ENCODE data around the gene CREB5. TPM values are rescaled to one million over a fixed set of nuclear protein-coding genes. Genes with fewer than 3 reads are reported as not detected.

The CREB5 gene
- total and polyA plus RNA-seq, 5 donors = 4.0 to 20.4 (median 9.9) TPM

DNA sequence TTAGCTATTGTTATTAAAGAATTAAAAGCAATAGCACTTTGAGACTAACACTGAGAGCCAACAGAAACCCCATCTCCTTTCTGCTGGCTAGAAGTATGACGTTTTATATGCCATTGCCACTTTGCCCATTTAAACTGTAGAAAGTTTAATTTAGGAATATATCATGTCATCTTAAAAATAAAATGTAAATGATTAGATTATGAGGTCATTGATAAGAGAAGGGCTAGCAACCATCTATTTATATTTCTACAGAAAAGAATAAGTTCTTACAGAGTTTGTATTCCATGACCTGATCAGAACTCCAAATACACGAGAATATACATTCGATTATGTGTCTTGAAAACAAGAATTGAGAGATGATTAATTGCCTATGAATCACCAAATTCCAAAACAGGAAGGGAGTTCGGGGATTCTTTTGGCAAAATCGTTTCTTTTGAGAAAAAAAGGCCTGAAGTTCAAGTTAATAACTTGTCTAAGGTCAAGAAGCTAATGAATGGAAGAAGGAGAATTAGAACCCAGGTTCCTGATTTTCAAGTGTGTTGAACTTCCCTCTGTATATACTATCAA lies 318.9 kb downstream of the CREB5 start:
- no peak for ATAC-seq
- WGBS = 65% methylated on average over 5 of the region's 5 CpGs
- Histone ChIP-seq H3K4me3 (ENCODE audit: low read length) (no peak overlapping the region), H3K9me3 (ENCODE audit: control insufficient read depth, low read length) (no peaks in the 10 kb centered on the region), H3K4me1 (ENCODE audit: control insufficient read depth, insufficient read depth, low read length) (peaks cover 6% of the 10 kb centered on the region), H3K27ac (ENCODE audit: low read length) (no peak overlapping the region), H3K27me3 (ENCODE audit: control insufficient read depth, insufficient read depth) (no peaks in the 10 kb centered on the region)
- intact Hi-C loops (cut with DNase I) = no loop called here
- no peak for DNase-seq

DNA sequence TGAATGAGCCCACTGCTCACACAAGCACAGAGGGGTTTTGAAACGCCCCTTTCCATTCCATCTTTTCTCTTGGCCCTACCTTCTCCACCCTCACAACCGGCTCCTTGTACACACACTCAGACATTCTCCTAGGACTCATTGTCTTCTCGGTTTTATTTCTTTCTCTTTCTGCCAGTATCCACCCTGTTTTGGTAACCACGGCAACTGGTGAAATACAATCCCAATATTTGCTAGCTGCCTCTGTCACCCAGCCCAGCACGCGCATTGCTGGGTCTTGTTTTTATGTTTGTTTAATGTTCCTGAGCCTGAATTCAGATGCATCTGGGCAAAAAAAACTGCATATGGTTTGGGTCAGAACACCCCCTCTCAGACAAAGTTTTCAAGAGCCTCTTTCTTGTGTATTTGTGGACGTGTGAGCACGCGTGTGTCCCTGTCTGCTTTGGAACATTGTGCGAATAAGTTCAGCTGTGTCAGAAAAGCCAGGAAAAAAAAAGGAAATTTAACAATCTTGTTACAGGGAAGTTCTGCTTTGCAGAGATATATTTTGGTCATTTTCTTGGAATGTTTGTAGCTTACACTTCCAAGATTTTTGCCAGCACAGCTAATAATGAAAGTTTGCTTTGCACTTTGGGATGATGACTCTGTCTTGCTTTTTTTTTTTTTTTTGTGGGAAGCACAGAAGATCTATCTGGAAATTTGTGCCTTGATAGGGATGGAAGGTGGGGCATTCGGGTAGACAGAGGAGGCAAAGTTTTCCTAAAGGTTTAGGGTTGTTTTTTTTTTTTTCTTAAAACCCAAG lies 320.0 kb downstream of the CREB5 start:
- H3K4me3 ChIP-seq (ENCODE audit: low read length) = no peak overlapping the region
- DNase-seq = peak; percentile 22 to 72 (median 65)
- peak; percentile 70 to 85 for ATAC-seq
- H3K9me3 ChIP-seq (ENCODE audit: control insufficient read depth, low read length) = no peaks in the 10 kb centered on the region
- no peaks in the 10 kb centered on the region for H3K27me3 ChIP-seq (ENCODE audit: control insufficient read depth, insufficient read depth)
- intact Hi-C loops (cut with DNase I) = no loop called here
- H3K27ac ChIP-seq (ENCODE audit: low read length) = peak overlapping the region; percentile 37
- H3K4me1 ChIP-seq (ENCODE audit: control insufficient read depth, insufficient read depth, low read length) = peaks cover 6% of the 10 kb centered on the region
- 53% methylated on average over 11 of the region's 11 CpGs for WGBS

DNA sequence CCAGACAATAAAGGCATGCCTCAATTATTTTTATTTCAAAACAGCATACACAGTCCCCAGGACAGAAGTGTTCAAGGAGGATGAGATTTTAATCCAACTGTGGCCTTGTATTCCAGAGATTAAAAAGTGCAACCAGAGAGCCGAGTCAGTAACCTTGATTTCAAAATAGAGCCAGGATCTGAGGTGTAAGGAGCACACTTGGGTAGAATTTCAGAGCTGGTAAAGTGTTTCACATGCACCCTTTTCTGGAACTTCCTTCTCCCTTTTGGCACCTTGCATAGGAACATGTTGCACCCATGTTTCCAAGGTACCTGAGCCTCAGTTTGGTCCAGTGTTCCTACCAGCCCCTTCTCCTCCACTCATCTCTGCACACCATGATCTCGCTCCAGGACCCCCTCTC lies 320.7 kb downstream of the CREB5 start:
- intact Hi-C loops (cut with DNase I) = no loop called here
- Histone ChIP-seq H3K4me3 (ENCODE audit: low read length) (no peak overlapping the region), H3K4me1 (ENCODE audit: control insufficient read depth, insufficient read depth, low read length) (peaks cover 6% of the 10 kb centered on the region), H3K27me3 (ENCODE audit: control insufficient read depth, insufficient read depth) (no peaks in the 10 kb centered on the region), H3K27ac (ENCODE audit: low read length) (peak overlapping the region; percentile 52), H3K9me3 (ENCODE audit: control insufficient read depth, low read length) (no peaks in the 10 kb centered on the region)
- WGBS = 79% methylated on average over 2 of the region's 2 CpGs
- ATAC-seq = no peak
- no peak for DNase-seq

DNA sequence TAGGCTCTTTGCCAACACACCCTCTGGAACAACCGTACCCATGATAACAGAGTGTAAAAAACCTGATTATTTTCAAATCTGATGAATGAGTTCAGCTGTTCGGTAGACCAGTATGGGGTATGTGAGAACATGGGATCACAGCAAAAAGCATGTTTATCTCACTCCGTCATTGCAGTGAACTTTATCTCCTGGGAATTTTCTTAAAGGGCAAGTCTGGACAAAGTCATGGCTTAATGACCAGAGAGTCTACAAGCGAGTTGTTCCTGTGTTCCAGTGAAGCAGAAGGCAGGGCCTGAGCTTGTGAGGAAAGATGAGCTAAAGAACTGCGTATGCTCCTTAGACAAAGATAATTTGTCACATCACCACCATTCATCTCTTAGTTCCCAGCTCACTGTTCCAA lies 326.1 kb downstream of the CREB5 start:
- 44% methylated on average over 5 of the region's 5 CpGs for WGBS
- H3K27ac ChIP-seq (ENCODE audit: low read length) = no peak overlapping the region
- ATAC-seq = peak; percentile 82 to 90
- peaks cover 1% of the 10 kb centered on the region for H3K4me1 ChIP-seq (ENCODE audit: control insufficient read depth, insufficient read depth, low read length)
- intact Hi-C loops (cut with DNase I) = no loop called here
- H3K4me3 ChIP-seq (ENCODE audit: low read length) = no peak overlapping the region
- no peaks in the 10 kb centered on the region for H3K9me3 ChIP-seq (ENCODE audit: control insufficient read depth, low read length)
- no peak for DNase-seq
- no peaks in the 10 kb centered on the region for H3K27me3 ChIP-seq (ENCODE audit: control insufficient read depth, insufficient read depth)

DNA sequence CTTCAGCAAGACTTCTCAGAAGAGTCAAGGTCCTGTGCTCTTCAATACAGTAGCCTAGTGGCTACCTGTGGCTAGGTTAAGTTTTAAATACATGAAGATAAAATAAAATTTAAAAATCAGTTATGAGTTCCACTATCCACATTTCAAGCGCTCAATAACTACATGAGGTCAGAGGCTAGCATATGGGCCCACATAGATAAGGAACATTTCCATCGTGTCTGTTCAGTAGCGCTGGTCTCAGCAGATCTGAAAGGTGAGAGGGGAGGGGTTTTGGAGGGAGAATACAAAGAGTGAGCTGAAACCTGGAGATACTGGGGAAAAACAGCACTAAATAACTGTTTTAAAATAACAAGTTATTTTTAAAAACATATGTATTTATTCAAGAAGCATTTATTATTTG lies 326.8 kb downstream of the CREB5 start:
- Histone ChIP-seq H3K4me3 (ENCODE audit: low read length) (no peak overlapping the region), H3K9me3 (ENCODE audit: control insufficient read depth, low read length) (no peaks in the 10 kb centered on the region), H3K4me1 (ENCODE audit: control insufficient read depth, insufficient read depth, low read length) (no peaks in the 10 kb centered on the region), H3K27ac (ENCODE audit: low read length) (no peak overlapping the region), H3K27me3 (ENCODE audit: control insufficient read depth, insufficient read depth) (no peaks in the 10 kb centered on the region)
- ATAC-seq (no peak), DNase-seq (no peak)
- intact Hi-C loops (cut with DNase I) = no loop called here
- 82% methylated on average over 3 of the region's 3 CpGs for WGBS

DNA sequence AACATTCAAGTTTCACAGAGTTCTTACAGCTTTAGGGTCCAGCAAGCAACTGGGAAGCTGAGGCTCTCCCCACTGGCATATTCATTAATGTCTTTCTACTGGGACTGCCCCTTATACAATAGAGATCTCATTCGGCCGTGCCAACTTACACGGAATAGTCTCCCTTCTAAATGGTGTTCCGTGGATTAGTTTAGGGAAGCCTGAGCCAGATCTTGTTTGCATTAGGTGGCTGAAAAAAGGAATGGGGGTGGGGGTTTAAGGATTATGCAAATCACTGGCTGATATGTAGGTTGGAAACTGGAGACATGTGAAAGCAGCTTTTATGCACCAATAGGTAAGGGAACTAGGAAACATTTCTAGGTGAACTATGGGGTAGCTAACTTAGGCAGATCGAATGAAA lies 327.5 kb downstream of the CREB5 start:
- H3K4me3 ChIP-seq (ENCODE audit: low read length) = no peak overlapping the region
- no peaks in the 10 kb centered on the region for H3K9me3 ChIP-seq (ENCODE audit: control insufficient read depth, low read length)
- intact Hi-C loops (cut with DNase I) = no loop called here
- ATAC-seq = no peak
- H3K27me3 ChIP-seq (ENCODE audit: control insufficient read depth, insufficient read depth) = no peaks in the 10 kb centered on the region
- DNase-seq = no peak
- no peaks in the 10 kb centered on the region for H3K4me1 ChIP-seq (ENCODE audit: control insufficient read depth, insufficient read depth, low read length)
- H3K27ac ChIP-seq (ENCODE audit: low read length) = no peak overlapping the region
- WGBS = 83% methylated on average over 5 of the region's 5 CpGs

DNA sequence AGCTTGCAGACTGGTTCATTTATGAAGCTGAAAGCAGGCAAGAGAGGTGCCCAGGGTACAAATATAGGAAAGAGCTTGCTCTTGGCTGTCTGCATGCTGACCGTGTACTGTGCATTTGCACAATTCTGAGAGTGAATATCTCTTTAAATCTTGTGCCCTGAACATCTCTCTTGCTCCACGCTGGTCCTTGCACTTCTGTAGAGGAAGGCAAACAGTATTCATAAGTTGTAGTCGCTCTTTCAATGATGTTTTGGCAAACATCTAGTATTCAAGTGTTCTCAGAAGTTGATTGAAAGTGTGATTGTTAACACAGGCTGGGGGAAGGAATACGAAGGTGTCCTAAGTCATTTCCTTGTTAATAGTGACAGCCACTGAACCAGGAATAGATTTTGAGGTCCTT lies 332.6 kb downstream of the CREB5 start:
- ATAC-seq (no peak), DNase-seq (no peak)
- Histone ChIP-seq H3K4me3 (ENCODE audit: low read length) (no peak overlapping the region), H3K27ac (ENCODE audit: low read length) (no peak overlapping the region), H3K27me3 (ENCODE audit: control insufficient read depth, insufficient read depth) (no peaks in the 10 kb centered on the region), H3K9me3 (ENCODE audit: control insufficient read depth, low read length) (no peaks in the 10 kb centered on the region), H3K4me1 (ENCODE audit: control insufficient read depth, insufficient read depth, low read length) (no peaks in the 10 kb centered on the region)
- intact Hi-C loops (cut with DNase I) = no loop called here
- 49% methylated on average over 4 of the region's 4 CpGs for WGBS

DNA sequence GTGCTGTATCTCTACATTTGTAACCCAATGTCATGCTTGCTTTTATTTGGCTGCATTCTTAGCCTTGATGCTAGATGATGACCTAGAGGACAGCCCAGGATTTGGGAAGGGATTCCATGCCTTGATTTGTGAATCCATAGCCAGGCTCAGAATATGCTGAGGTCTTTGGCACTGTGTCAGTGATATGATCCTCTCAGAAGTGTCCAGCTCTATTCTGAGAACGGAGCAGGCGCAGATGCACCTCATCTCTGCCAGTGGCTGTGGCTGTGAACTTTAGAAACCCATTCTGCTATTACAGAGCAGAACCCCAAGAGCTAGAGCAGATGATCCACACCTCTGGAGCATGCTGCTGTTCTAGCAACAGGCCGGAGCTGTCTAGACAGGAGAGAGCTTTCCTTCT lies 333.0 kb downstream of the CREB5 start:
- Histone ChIP-seq H3K27me3 (ENCODE audit: control insufficient read depth, insufficient read depth) (no peaks in the 10 kb centered on the region), H3K9me3 (ENCODE audit: control insufficient read depth, low read length) (no peaks in the 10 kb centered on the region), H3K4me1 (ENCODE audit: control insufficient read depth, insufficient read depth, low read length) (no peaks in the 10 kb centered on the region), H3K27ac (ENCODE audit: low read length) (no peak overlapping the region), H3K4me3 (ENCODE audit: low read length) (no peak overlapping the region)
- peak; percentile 72 to 85 for ATAC-seq
- 51% methylated on average over 3 of the region's 3 CpGs for WGBS
- intact Hi-C loops (cut with DNase I) = no loop called here
- peak in 1 of 3 donors; percentile 49 for DNase-seq

DNA sequence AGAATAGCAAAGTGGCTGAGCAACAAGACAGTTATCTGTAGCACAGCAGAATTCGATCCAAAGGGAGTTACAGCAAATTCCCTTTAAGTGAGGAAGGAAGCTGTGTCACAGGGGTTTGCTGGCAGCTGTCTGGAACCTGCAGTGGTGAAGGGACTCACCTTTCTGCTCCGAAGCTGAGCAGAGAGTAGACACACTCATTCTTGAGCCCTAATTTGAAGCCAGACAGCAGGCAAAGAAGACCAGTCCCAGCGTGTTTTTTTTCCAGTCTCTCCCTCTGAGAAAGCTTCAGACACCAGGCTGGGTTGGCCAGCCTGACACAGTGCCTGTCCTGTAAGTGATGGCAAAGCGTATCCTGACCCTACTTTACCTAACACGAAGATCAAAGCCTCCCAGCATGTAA lies 335.1 kb downstream of the CREB5 start:
- Histone ChIP-seq H3K27me3 (ENCODE audit: control insufficient read depth, insufficient read depth) (no peaks in the 10 kb centered on the region), H3K4me1 (ENCODE audit: control insufficient read depth, insufficient read depth, low read length) (no peaks in the 10 kb centered on the region), H3K27ac (ENCODE audit: low read length) (no peak overlapping the region), H3K4me3 (ENCODE audit: low read length) (no peak overlapping the region), H3K9me3 (ENCODE audit: control insufficient read depth, low read length) (no peaks in the 10 kb centered on the region)
- DNase-seq (no peak), ATAC-seq (no peak)
- 70% methylated on average over 5 of the region's 5 CpGs for WGBS
- intact Hi-C loops (cut with DNase I) = no loop called here

DNA sequence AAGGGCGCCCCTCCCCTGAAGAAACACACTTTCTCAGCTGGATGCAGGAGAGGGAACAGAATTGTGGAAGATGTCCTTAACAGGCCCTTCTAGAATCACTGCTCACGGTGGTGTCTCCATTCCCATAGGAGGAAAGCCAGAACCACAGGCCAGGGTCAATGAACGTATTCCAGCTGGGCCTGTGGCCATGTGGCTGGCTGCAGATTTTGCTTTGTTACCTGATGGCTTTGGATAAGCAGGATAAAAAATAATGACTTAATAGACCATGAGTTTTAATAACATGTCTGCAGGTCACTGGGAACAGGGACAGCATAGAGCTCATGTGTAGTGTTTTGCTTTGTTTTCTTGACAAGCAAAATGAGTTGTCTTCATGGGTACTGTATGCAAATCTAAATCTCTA lies 335.5 kb downstream of the CREB5 start:
- no peak for DNase-seq
- H3K27ac ChIP-seq (ENCODE audit: low read length) = no peak overlapping the region
- no peaks in the 10 kb centered on the region for H3K27me3 ChIP-seq (ENCODE audit: control insufficient read depth, insufficient read depth)
- no peaks in the 10 kb centered on the region for H3K4me1 ChIP-seq (ENCODE audit: control insufficient read depth, insufficient read depth, low read length)
- WGBS = 68% methylated on average over 3 of the region's 3 CpGs
- no peaks in the 10 kb centered on the region for H3K9me3 ChIP-seq (ENCODE audit: control insufficient read depth, low read length)
- H3K4me3 ChIP-seq (ENCODE audit: low read length) = no peak overlapping the region
- ATAC-seq = no peak
- intact Hi-C loops (cut with DNase I) = no loop called here

DNA sequence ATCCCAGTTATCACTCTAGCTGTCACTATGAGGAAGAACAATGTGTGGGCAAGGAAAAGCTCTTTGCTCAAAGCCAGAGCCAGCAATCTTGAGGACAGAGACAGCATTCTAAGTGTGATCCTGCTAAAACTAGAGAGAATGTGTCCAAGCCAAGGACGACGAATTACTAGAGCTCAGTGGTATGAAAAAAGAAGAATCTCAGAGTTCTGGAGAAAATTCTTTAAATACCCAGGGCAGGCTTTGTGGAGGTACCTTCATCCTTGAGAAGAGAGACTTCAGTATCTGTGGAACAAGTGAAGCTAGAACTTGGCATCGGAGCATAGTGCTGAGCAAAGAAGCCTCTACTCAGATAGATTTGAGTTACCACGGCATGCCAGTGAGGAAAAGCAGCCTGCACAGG lies 336.0 kb downstream of the CREB5 start:
- ATAC-seq (no peak), DNase-seq (no peak)
- intact Hi-C loops (cut with DNase I) = no loop called here
- Histone ChIP-seq H3K4me3 (ENCODE audit: low read length) (no peak overlapping the region), H3K27me3 (ENCODE audit: control insufficient read depth, insufficient read depth) (no peaks in the 10 kb centered on the region), H3K9me3 (ENCODE audit: control insufficient read depth, low read length) (no peaks in the 10 kb centered on the region), H3K27ac (ENCODE audit: low read length) (no peak overlapping the region), H3K4me1 (ENCODE audit: control insufficient read depth, insufficient read depth, low read length) (no peaks in the 10 kb centered on the region)
- 64% methylated on average over 4 of the region's 4 CpGs for WGBS
